ENCODE results near the gene KCNMA1. TPM values are rescaled to one million over a fixed set of nuclear protein-coding genes. Genes with fewer than 3 reads are reported as not detected.

The KCNMA1 gene
- total RNA-seq, 1 donor from 2014 or later = 15.8 TPM

GRCh38 chr10:77052593-77052992 is 585.0 kb downstream of the KCNMA1 start:
- TF ChIP-seq CTCF (IDR thresholded peaks at IDR 0.05; ENCODE audit: insufficient read depth, low read length, severe bottlenecking) = no peak
- no peaks in the 10 kb centered on the region for H3K36me3 ChIP-seq (ENCODE audit: control insufficient read depth, insufficient read depth, low read length)
- H3K27me3 ChIP-seq (ENCODE audit: control insufficient read depth, insufficient read depth, low read length) = no peaks in the 10 kb centered on the region
- no peak overlapping the region for H3K4me3 ChIP-seq (ENCODE audit: low read depth, low read length)
- no peak for DNase-seq (ENCODE audit: low read depth)
- FAIRE-seq = no peak

- TF ChIP-seq CTCF (IDR thresholded peaks at IDR 0.05; ENCODE audit: insufficient read depth, low read length, severe bottlenecking) = no peak
- no peak for DNase-seq (ENCODE audit: low read depth)
- FAIRE-seq = no peak
- no peaks in the 10 kb centered on the region for H3K36me3 ChIP-seq (ENCODE audit: control insufficient read depth, insufficient read depth, low read length)
- no peak overlapping the region for H3K4me3 ChIP-seq (ENCODE audit: low read depth, low read length)
- H3K27me3 ChIP-seq (ENCODE audit: control insufficient read depth, insufficient read depth, low read length) = no peaks in the 10 kb centered on the region
These were observed 585.8 kb downstream of the KCNMA1 start for GRCh38 chr10:77051837-77052236.

- H3K27me3 ChIP-seq (ENCODE audit: control insufficient read depth, insufficient read depth, low read length) = no peaks in the 10 kb centered on the region
- DNase-seq (ENCODE audit: low read depth) (no peak), FAIRE-seq (no peak)
- no peaks in the 10 kb centered on the region for H3K36me3 ChIP-seq (ENCODE audit: control insufficient read depth, insufficient read depth, low read length)
- TF ChIP-seq CTCF (IDR thresholded peaks at IDR 0.05; ENCODE audit: insufficient read depth, low read length, severe bottlenecking) = no peak
- no peak overlapping the region for H3K4me3 ChIP-seq (ENCODE audit: low read depth, low read length)
These were observed 587.7 kb downstream of the KCNMA1 start for GRCh38 chr10:77049896-77050295.

- FAIRE-seq (no peak), DNase-seq (ENCODE audit: low read depth) (no peak)
- Histone ChIP-seq H3K4me3 (ENCODE audit: low read depth, low read length) (no peak overlapping the region), H3K27me3 (ENCODE audit: control insufficient read depth, insufficient read depth, low read length) (no peaks in the 10 kb centered on the region), H3K36me3 (ENCODE audit: control insufficient read depth, insufficient read depth, low read length) (no peaks in the 10 kb centered on the region)
- TF ChIP-seq CTCF (IDR thresholded peaks at IDR 0.05; ENCODE audit: insufficient read depth, low read length, severe bottlenecking) = no peak
These were observed 588.5 kb downstream of the KCNMA1 start for GRCh38 chr10:77049146-77049545.

GRCh38 chr10:77045085-77045484 is 592.5 kb downstream of the KCNMA1 start:
- FAIRE-seq = no peak

More at GRCh38 chr10:77045085-77045484, 592.5 kb downstream of the KCNMA1 start:
- TF ChIP-seq CTCF (IDR thresholded peaks at IDR 0.05; ENCODE audit: insufficient read depth, low read length, severe bottlenecking) = no peak
- Histone ChIP-seq H3K36me3 (ENCODE audit: control insufficient read depth, insufficient read depth, low read length) (no peaks in the 10 kb centered on the region), H3K27me3 (ENCODE audit: control insufficient read depth, insufficient read depth, low read length) (no peaks in the 10 kb centered on the region), H3K4me3 (ENCODE audit: low read depth, low read length) (no peak overlapping the region)
- no peak for DNase-seq (ENCODE audit: low read depth)

Data from bronchial epithelial cell (primary cell).